Gastrocnemius medialis (tissue), 4 donors: Measurements from ENCODE around the gene ACAD11.

Experiments
- POLR2A ChIP-seq, 2 donors: fragments of 450-650 bp; IDR thresholded peaks; one replicate each; pipeline ENCODE4 v1.6.1; 2017; ENCODE audit warnings: antibody characterized with exemption in 2 of 2, mild to moderate bottlenecking in 2 of 2, moderate library complexity in 2 of 2
- TF ChIP-seq, protein P1 (sequence below), 5 experiments: fragments of 450-650 bp in 3 of 5; fragments of 200-600 bp in 2 of 5; sonication (generic) in 2 of 5; IDR thresholded peaks in 4 of 5; conservative IDR thresholded peaks in 1 of 5; 1 replicate in 4 of 5; 2 replicates in 1 of 5; pipeline ENCODE4 v1.5.1; 2016 to 2019; ENCODE audit warnings: antibody characterized with exemption in 5 of 5, mild to moderate bottlenecking in 3 of 5, moderate library complexity in 3 of 5

DNA sequence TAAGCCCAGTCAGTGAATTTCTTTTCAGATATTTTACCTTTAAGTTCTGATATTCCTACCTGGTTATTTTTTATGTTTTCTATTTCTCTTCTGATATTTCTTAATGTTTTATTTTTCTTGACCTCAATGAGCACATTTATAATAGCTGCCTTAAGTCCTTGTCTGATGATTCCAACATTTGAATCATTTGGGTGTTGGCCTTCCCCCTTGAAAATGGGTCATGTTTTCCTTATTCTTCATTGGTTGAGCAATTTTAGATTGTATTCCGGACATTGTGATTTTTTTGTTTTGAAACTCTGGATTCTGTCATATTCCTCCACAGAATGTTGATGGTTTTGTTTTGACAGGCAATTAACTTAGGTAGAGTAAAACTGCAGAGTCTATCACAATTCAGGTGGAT, 72.2 kb downstream of the ACAD11 start:
- TF ChIP-seq, protein P1, sequence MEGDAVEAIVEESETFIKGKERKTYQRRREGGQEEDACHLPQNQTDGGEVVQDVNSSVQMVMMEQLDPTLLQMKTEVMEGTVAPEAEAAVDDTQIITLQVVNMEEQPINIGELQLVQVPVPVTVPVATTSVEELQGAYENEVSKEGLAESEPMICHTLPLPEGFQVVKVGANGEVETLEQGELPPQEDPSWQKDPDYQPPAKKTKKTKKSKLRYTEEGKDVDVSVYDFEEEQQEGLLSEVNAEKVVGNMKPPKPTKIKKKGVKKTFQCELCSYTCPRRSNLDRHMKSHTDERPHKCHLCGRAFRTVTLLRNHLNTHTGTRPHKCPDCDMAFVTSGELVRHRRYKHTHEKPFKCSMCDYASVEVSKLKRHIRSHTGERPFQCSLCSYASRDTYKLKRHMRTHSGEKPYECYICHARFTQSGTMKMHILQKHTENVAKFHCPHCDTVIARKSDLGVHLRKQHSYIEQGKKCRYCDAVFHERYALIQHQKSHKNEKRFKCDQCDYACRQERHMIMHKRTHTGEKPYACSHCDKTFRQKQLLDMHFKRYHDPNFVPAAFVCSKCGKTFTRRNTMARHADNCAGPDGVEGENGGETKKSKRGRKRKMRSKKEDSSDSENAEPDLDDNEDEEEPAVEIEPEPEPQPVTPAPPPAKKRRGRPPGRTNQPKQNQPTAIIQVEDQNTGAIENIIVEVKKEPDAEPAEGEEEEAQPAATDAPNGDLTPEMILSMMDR (IDR thresholded peaks at IDR 0.05 in 4 of 5, conservative IDR thresholded peaks at IDR 0.05 in 1 of 5), result no peak
- TF ChIP-seq POLR2A (IDR thresholded peaks at IDR 0.05), result no peak
